ENCODE data around the gene PSKH1.
"Not testable (repeated sequence)": the region's sequence is repeated elsewhere in the genome, so short reads cannot be mapped to it uniquely, and the experiment has no call there.

Gene PSKH1
- 21.2 to 36.4 (median 29.0) reads per million in 4 experiments for total RNA-seq

GRCh38 chr16:67892899-67893742 is at the start of gene PSKH1:
Gene PSKH1, plus strand, starts transcription at chr16:67893254. Its CDS starts 15,496 bp downstream, at chr16:67908750.
- peak; percentile 95 for DNase-seq

DNA sequence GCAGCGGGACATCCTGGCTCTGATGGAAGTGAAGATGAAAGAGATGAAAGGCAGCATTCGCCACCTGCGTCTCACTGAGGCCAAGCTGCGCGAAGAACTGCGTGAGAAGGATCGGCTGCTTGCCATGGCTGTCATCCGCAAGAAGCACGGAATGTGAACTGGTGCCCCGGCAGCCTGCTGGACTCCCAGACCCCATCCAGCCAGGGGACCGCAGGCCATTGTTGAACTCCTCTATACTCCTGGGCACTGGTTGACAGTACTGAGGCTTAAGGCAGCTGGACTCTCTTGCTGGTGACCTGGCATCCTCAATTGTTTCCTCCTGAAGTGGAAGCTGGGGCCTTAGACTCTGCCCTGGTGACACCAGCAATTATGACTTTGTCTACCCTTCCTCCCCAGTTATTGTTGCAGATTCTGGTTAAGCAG is 49.7 kb upstream of the PSKH1 start:
- DNase-seq, result no peak

- DNase-seq, result no peak
Observed at GRCh38 chr16:67844497-67844896, 48.6 kb upstream of the PSKH1 start.

DNA sequence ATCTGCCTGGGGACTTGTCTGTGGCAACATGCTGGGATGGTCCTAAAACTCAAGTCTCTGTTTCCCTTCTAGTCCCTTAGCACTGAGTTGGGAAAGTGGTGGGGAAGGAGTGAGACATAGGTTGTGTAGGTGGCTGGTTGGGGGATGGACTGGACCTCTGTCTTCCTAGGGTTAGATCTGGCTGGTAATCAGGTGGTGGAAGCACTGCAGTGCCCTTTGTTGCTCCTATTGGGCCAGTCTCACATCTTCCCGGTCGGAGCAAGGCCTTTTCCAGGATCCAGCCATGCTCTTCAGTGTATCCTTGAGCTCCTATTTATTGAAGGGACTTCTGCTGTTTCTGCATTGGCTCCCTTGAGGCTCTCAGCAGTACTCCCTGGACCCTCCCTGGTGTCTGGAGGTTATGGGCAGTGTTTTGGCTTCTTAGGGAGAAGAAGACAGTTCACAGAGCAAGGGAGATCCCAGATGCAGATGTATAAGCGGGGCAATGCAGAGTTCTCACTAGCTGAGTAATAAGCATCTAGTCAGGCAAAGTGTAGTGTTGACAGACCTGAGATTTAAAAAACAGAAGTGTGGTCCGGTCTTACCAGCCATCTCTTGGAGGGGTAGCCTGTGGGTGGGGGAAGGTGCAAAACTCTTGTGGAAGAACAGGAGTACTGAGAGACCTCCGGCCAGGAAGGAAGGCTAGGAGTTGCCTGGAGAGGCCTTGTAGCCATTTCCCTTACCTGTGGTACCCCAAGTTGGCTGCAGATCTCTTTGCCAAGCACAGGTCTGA is 47.6 kb upstream of the PSKH1 start:
- DNase-seq, result no peak

- no peak for DNase-seq
Observed at GRCh38 chr16:67846063-67846319, 47.1 kb upstream of the PSKH1 start.

DNA sequence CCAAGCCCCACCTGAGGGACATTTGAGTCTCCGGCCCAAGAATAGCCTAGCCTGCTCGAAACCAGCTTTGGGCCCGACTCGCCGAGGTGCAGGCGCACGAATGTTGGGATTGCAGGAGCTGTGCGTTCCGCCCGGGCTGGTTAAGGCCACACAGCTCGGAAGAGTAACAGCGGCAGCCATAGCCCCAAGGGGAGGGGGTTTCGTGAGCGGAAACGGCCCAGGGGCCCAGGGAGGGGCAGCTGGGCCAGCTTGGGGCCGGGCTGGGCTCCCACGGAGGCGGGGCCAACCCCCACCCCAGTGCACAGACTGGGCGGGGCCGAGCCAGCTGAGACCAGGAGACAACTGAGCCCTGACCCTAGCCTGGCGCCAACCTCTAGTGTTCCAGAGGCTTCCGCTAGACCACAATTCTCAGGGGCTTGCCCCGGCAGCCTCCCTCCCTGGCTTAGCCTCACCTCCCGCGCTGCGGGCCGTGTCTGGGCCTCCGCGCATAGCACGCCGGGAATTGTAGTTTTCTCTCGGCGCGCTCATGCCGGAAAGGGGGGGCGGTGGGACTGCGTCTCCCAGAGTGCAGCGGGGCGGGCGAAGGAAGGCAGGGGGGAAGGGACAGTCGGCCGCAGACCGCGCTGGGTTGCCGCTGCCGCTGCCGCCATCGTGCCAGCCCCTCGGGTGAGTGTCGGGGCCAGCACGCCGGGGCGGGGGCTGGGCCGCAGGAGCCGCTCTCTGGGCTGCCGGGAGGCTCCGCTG is 46.6 kb upstream of the PSKH1 start, which contains the start of gene NUTF2:
NUTF2 (plus strand) TSS at position 614 of the 744 bp plus-strand sequence. CDS start 18,198 bp downstream, outside the sequence.
- DNase-seq, result peak; percentile 90

DNA sequence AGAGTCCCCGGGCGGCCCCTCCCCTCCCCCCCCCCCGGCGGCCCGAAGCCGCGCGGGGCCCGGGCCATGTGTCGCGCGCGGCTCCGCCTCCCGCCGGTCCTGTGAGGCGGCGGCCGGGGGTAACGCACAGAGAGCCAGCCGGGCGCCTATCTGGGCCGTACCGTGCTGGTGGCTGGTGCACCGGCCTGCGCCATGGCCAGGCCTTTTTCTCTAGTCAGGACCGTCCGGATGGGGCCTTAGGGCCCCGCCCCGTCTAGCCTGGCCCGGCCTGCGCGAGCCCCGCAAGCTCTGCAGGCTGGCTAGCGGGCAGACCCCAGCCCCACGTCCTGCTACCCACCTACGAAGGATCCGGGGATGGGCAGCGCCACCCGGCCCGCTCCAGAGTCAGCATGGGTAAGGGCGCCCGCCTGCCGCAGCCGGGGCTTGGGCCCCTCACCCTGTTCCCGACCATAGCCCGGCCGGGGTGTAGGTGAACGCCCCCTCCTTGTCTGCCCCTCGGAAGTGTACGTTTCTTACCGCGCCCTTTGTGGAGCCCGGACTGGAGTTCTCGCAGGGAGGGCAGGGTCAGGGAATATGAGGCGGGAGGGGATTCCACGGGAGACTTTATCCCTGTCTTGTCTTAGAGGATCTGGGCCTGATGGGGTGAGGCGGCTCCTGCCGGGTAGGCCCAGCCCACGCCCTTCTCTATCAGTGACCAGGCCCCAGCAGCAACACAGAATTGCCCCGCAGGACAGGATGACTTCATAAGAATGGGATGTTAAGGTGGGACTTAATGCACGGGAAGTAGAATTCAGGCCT is 45.8 kb upstream of the PSKH1 start, which contains the start of gene CENPT:
CENPT (minus strand) TSS at position 630 of the 798 bp plus-strand sequence. CDS start 13,834 bp downstream, outside the sequence.
- peak; percentile 66 for DNase-seq

GRCh38 chr16:67848118-67848517 is 44.9 kb upstream of the PSKH1 start:
- no peak for DNase-seq

GRCh38 chr16:67853670-67854069 is 39.4 kb upstream of the PSKH1 start:
- no peak for DNase-seq

- DNase-seq, result no peak
Observed at GRCh38 chr16:67855789-67856188, 37.3 kb upstream of the PSKH1 start.

- no peak for DNase-seq
Observed at GRCh38 chr16:67856927-67857546, 36.0 kb upstream of the PSKH1 start.

- DNase-seq, result no peak
Observed at GRCh38 chr16:67857547-67858233, 35.4 kb upstream of the PSKH1 start.

- no peak for DNase-seq
Observed at GRCh38 chr16:67858500-67858899, 34.6 kb upstream of the PSKH1 start.

GRCh38 chr16:67860589-67861398 is 32.3 kb upstream of the PSKH1 start:
- no peak for DNase-seq

GRCh38 chr16:67861877-67862276 is 31.2 kb upstream of the PSKH1 start:
- DNase-seq, result no peak

DNA sequence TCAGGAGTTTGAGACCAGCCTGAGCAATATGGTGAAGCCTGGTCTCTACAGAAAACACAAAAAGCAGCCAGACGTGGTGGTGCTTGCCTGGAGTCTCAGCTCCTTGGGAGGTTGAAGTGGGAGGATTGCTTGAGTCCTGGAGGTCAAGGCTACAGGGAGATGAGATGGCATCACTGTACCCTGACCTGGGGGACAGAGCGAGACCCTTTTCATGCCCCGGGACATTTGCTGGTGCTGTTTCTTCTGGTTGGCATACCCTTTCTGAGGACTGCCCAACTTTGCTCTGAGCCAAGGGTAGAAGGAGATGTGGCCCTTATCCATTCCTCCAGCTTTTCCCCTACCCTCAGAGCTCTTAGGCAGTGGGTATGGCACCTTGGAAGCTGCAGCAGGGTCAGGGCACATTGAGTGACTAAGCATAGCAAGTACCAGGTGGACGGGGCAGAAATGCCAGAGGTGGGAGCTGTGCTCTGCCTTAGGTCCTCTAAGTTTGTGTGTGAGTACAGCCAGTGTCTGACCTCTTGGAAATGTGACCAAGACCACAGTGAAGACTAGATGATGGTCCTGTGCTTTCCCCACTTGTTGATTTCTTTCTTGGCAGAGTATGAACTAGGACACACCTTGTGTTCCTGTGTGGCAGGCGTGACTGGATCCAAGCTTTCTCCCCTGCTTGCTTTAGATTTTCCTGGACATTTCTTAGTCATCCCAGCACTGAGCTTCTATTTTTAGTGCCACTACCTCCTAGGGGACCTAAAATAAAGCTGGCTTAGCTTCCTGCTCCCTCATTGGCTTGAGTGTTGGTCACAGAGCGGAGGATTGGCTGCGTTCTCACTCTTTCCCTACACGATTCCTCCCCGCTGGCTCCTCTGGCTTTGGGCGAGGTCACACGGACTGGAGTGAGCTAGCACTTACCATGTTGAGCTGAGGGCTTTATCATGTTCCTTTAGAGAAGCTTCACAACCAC is 30.2 kb upstream of the PSKH1 start:
- DNase-seq, result no peak

- not testable (repeated sequence) for DNase-seq
Observed at GRCh38 chr16:67864044-67864443, 29.0 kb upstream of the PSKH1 start.

DNA sequence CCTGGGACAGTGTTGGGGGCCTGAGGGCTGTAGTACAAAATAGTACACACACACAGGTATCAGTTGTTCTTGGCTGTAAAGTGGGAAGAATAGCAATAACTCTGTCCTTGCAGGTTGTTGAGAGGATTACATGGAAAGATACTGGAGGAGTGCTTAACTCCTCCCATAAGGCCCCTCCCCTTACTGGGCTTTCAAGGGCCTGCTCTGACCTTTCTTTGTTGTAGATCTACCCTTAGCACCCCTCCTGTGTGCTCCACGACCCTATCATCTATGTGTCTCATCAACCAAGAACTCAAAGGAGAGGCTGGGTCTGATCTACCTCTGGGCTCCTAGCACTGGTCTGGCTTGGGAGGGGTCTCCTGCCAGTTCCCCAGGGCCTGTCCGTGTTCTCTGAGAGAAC is 28.5 kb upstream of the PSKH1 start:
- DNase-seq, result no peak

DNA sequence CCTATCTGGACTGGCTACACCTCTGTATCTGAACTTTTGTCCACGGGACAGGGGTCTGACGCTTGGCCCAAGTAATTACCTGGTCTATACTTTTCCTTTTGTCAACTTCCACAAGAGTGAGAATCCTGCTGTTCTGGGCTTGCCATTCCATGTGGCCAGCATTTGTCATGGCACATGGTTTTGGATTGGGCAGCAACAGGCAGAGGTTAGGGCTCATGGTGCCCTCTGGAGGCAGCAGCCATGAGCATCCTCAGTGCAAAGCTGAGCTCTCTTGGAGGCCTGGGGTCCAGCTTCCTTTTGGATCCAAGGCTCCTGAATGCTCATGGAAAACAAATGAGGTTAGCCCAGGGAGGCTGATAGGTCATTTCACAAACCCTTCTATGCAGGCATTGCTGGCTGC is 27.7 kb upstream of the PSKH1 start:
- DNase-seq, result no peak

All from effector CD8-positive, alpha-beta T cell (primary cell).